GM10266 (cell line): ENCODE results near the gene CAPZA2.
A peak's percentile ranks its signal among the peaks of the same experiment; 100 is the strongest.
"Not testable (repeated sequence)": the region's sequence is repeated elsewhere in the genome, so short reads cannot be mapped to it uniquely, and the experiment has no call there.

Experiments
- DNase-seq: peaks from one replicate; pipeline ENCODE4 v3.0.0; 2012; ENCODE audit errors: extremely low spot score
- TF ChIP-seq, protein P1 (sequence below): IDR thresholded peaks from 2 replicates; pipeline ENCODE4 v1.5.1; 2012; ENCODE audit warnings: mild to moderate bottlenecking, low read depth; ENCODE audit not compliant: control insufficient read depth, insufficient read depth; ENCODE audit errors: missing control alignments

The CAPZA2 gene

GRCh38 chr7:116862234-116862950 is at the start of gene CAPZA2:
CAPZA2 (plus strand) TSS chr7:116862587; CDS start chr7:116862612, 25 bp downstream.
- TF ChIP-seq, protein P1, sequence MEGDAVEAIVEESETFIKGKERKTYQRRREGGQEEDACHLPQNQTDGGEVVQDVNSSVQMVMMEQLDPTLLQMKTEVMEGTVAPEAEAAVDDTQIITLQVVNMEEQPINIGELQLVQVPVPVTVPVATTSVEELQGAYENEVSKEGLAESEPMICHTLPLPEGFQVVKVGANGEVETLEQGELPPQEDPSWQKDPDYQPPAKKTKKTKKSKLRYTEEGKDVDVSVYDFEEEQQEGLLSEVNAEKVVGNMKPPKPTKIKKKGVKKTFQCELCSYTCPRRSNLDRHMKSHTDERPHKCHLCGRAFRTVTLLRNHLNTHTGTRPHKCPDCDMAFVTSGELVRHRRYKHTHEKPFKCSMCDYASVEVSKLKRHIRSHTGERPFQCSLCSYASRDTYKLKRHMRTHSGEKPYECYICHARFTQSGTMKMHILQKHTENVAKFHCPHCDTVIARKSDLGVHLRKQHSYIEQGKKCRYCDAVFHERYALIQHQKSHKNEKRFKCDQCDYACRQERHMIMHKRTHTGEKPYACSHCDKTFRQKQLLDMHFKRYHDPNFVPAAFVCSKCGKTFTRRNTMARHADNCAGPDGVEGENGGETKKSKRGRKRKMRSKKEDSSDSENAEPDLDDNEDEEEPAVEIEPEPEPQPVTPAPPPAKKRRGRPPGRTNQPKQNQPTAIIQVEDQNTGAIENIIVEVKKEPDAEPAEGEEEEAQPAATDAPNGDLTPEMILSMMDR = peak; percentile 4
- peak; percentile 100 for DNase-seq

DNA sequence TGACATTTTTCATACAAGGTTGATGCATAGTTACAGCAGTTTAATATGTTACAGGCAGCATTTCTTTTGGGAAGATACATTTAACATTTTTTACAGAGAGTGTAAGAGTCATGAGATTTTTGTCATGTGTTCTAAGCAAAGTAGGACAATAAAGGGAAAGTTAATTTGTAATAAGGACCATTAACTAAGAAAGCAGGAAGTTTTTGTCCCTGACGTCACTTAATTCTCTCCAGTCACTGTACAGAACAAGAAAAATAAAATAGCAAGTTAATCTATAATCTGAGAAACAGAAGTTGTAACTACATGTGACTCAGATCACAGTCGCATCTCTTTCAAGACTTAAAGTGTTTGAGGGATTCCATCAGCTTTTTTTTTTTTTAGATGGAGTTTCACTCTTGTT is 49.5 kb upstream of the CAPZA2 start:
- DNase-seq = no peak
- TF ChIP-seq, protein P1 = no peak

DNA sequence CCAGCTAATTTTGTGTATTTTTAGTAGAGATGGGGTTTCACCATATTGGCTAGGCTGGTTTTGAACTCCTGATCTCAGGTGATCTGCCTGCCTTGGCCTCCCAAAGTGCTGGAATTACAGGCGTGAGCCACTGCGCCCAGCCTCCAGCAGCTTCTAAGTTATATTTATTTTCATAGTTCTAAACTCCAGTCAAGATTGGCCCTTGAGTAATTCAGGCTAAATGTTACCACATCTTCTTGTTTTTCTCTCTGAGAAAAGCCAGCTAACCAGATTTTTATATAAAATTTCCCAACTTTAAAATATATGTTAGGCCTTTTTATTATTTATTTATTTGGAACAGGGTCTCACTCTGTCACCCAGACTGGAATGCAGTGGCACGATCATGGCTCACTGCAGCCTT is 49.0 kb upstream of the CAPZA2 start:
- DNase-seq = not testable (repeated sequence)

GRCh38 chr7:116815041-116815440 is 47.3 kb upstream of the CAPZA2 start:
- no peak for DNase-seq
- TF ChIP-seq, protein P1 = no peak

DNA sequence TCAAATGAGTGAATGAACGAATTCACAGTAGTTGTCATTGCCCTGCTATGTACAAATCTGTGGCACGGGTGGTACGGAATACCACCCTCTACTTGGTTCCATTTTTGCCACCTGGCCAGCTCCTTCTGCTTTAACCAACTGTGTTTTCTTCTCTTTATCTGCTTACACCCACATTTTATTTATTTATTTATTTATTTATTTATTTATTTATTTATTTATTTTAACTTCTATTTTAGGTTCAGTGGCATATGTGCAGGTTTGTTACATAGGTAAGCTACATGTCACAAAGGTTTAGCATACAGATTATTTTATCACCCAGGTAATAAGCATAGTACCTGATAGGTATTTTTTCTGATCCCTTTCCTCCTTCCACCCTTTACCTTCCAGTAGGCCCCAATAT is 42.2 kb upstream of the CAPZA2 start:
- no peak for DNase-seq
- TF ChIP-seq, protein P1 = no peak

- DNase-seq = not testable (repeated sequence)
Observed at GRCh38 chr7:116821647-116822046, 40.7 kb upstream of the CAPZA2 start.

- TF ChIP-seq, protein P1 = no peak
- DNase-seq = no peak
Observed at GRCh38 chr7:116824449-116824848, 37.9 kb upstream of the CAPZA2 start.

GRCh38 chr7:116828281-116828680 is 34.1 kb upstream of the CAPZA2 start:
- DNase-seq = no peak

More at GRCh38 chr7:116828281-116828680, 34.1 kb upstream of the CAPZA2 start:
- TF ChIP-seq, protein P1 = no peak
